GM21723 (cell line): ENCODE data around the gene CDK15.
"Not testable (repeated sequence)": the region's sequence is repeated elsewhere in the genome, so short reads cannot be mapped to it uniquely, and the experiment has no call there.

Source experiments
- ATAC-seq: cut with Tn5 transposase; IDR thresholded peaks from one replicate; pipeline ENCODE4 v1.9.1; 2021; ENCODE audit warnings: mild to moderate bottlenecking, moderate library complexity; ENCODE audit not compliant: unreplicated experiment

The CDK15 gene

GRCh38 chr2:201806442-201807170 is at the start of gene CDK15:
TSS of gene CDK15 (plus strand) at chr2:201806537. CDS start at chr2:201806665, 128 bp downstream.
- no peak for ATAC-seq

- ATAC-seq: no peak
Observed at GRCh38 chr2:201758234-201758633, 48.1 kb upstream of the CDK15 start.

- ATAC-seq: no peak
Observed at GRCh38 chr2:201758873-201759272, 47.5 kb upstream of the CDK15 start.

- no peak for ATAC-seq
Observed at GRCh38 chr2:201759567-201759966, 46.8 kb upstream of the CDK15 start.

- ATAC-seq: no peak
Observed at GRCh38 chr2:201761101-201761500, 45.2 kb upstream of the CDK15 start.

- not testable (repeated sequence) for ATAC-seq
Observed at GRCh38 chr2:201764469-201764868, 41.9 kb upstream of the CDK15 start.

- no peak for ATAC-seq
Observed at GRCh38 chr2:201765799-201766198, 40.5 kb upstream of the CDK15 start.

- ATAC-seq: no peak
Observed at GRCh38 chr2:201768918-201769317, 37.4 kb upstream of the CDK15 start.

GRCh38 chr2:201769666-201770373 is 36.5 kb upstream of the CDK15 start:
- no peak for ATAC-seq

GRCh38 chr2:201773990-201774389 is 32.3 kb upstream of the CDK15 start:
- no peak for ATAC-seq

- no peak for ATAC-seq
Observed at GRCh38 chr2:201774546-201774945, 31.8 kb upstream of the CDK15 start.

- no peak for ATAC-seq
Observed at GRCh38 chr2:201775326-201775725, 31.0 kb upstream of the CDK15 start.

GRCh38 chr2:201777043-201777442 is 29.3 kb upstream of the CDK15 start:
- no peak for ATAC-seq

GRCh38 chr2:201777869-201778268 is 28.5 kb upstream of the CDK15 start:
- ATAC-seq: no peak

- peak; percentile 7 for ATAC-seq
Observed at GRCh38 chr2:201779901-201780673, 26.2 kb upstream of the CDK15 start.

GRCh38 chr2:201780674-201781493 is 25.5 kb upstream of the CDK15 start, which contains the start of gene ALS2:
TSS of gene ALS2 (minus strand) at chr2:201780933. CDS start at chr2:201768885, 12,048 bp downstream.
- ATAC-seq: peak; percentile 97

- ATAC-seq: peak; percentile 1
Observed at GRCh38 chr2:201781557-201782051, 24.7 kb upstream of the CDK15 start.

GRCh38 chr2:201784563-201784962 is 21.8 kb upstream of the CDK15 start:
- ATAC-seq: no peak

GRCh38 chr2:201785135-201785534 is 21.2 kb upstream of the CDK15 start:
- no peak for ATAC-seq

- ATAC-seq: no peak
Observed at GRCh38 chr2:201786471-201786870, 19.9 kb upstream of the CDK15 start.
